Skin of body (tissue), 2 donors: Measurements from ENCODE around the gene SLC2A2. TPM values are rescaled to one million over a fixed set of nuclear protein-coding genes. Genes with fewer than 3 reads are reported as not detected.

Experiments used
- small RNA-seq: library from RNA; depleted of rRNA; stranded (forward); fragments of <200 nt; gene quantifications from one replicate; pipeline ENCODE3, GENCODE V24; 2014; ENCODE audit warnings: low replicate concordance
- total RNA-seq: library from RNA; depleted of rRNA; stranded (reverse); fragments of >200 nt; gene quantifications from one replicate; pipeline ENCODE4 v1.2.3, GENCODE V29; 2014

SLC2A2 gene
- total RNA-seq, 1 donor from 2014 or later: not detected

Small RNA genes within 50 kb of the gene (small RNA-seq; reads per million reads assigned to genes)
- 0.07 reads per million for gene RNU1-70P

Other genes with a start within 250 kb of the SLC2A2 start
- gene RPL22L1, start 156.5 kb downstream of the SLC2A2 start, total RNA-seq: 32.6 TPM
- 3.2 TPM for gene EIF5A2, start 118.1 kb downstream of the SLC2A2 start, total RNA-seq